Naive thymus-derived CD4-positive, alpha-beta T cell (primary cell): Measurements from ENCODE around the gene KCNK17. TPM values are rescaled to one million over a fixed set of nuclear protein-coding genes. Genes with fewer than 3 reads are reported as not detected.

Experiments used
- ATAC-seq: fragments of 150-1000 bp; cut with Tn5 transposase; 2 replicates; pipeline ENCODE4 v1.10.0; 2021; ENCODE audit warnings: mild to moderate bottlenecking, moderate library complexity
- CTCF ChIA-PET: fragments of 350-600 bp; sonication (Branson Sonifier 250); formaldehyde crosslinking; loops from one replicate; lab custom pipeline; 2021; ENCODE audit warnings: antibody characterized with exemption; lab: Charles Lee
- POLR2A ChIA-PET: fragments of 350-600 bp; sonication (Branson Sonifier 250); formaldehyde crosslinking; loops from one replicate; lab custom pipeline; 2021; ENCODE audit warnings: antibody characterized with exemption, inconsistent platforms; lab: Charles Lee
- DNase-seq, 9 donors: peaks; one replicate each; pipeline versions ENCODE4 v3.0.0 to v3.0.0-alpha.2; 2020 to 2022; ENCODE audit warnings: mixed read lengths in 1 of 9
- H3K27ac ChIP-seq: one replicate; pipeline ENCODE4 v1.7.0; 2013; ENCODE audit warnings: mild to moderate bottlenecking, low read depth, low read length, moderate library complexity
- H3K27me3 ChIP-seq, 2 donors: one replicate each; pipeline ENCODE4 v1.7.0; 2013; ENCODE audit warnings: low read length in 2 of 2, mild to moderate bottlenecking in 2 of 2, moderate library complexity in 2 of 2; ENCODE audit not compliant: control insufficient read depth in 2 of 2, insufficient read depth in 2 of 2
- H3K36me3 ChIP-seq, 3 experiments: 1 replicate in 2 of 3; 2 replicates in 1 of 3; pipeline ENCODE4 v1.7.0; 2013; ENCODE audit warnings: low read length in 3 of 3, mild to moderate bottlenecking in 3 of 3, moderate library complexity in 1 of 3; ENCODE audit not compliant: insufficient read depth in 3 of 3, control insufficient read depth in 2 of 3
- H3K4me1 ChIP-seq, 2 donors: one replicate each; pipeline ENCODE4 v1.7.0; 2013; ENCODE audit warnings: low read length in 2 of 2, mild to moderate bottlenecking in 2 of 2, moderate library complexity in 1 of 2; ENCODE audit not compliant: control insufficient read depth in 2 of 2, insufficient read depth in 2 of 2
- H3K4me3 ChIP-seq: 2 replicates; pipeline ENCODE4 v1.7.0; 2013; ENCODE audit warnings: mild to moderate bottlenecking, low read length
- H3K9me3 ChIP-seq, 3 experiments: 1 replicate in 2 of 3; 2 replicates in 1 of 3; pipeline ENCODE4 v1.7.0; 2013; ENCODE audit warnings: low read length in 3 of 3; ENCODE audit not compliant: control insufficient read depth in 2 of 3
- H3K27ac Mint-ChIP-seq, 9 donors: one replicate each; pipeline ENCODE4 v1.8.0; 2020 to 2022; ENCODE audit warnings: mixed read lengths in 9 of 9, mild to moderate bottlenecking in 8 of 9, moderate library complexity in 5 of 9, inconsistent platforms in 2 of 9
- H3K27me3 Mint-ChIP-seq, 5 donors: one replicate each; pipeline ENCODE4 v1.8.0; 2021 to 2022; ENCODE audit warnings: mixed read lengths in 5 of 5, mild to moderate bottlenecking in 1 of 5
- H3K36me3 Mint-ChIP-seq, 5 donors: one replicate each; pipeline ENCODE4 v1.8.0; 2020 to 2022; ENCODE audit warnings: mixed read lengths in 5 of 5, mild to moderate bottlenecking in 3 of 5, inconsistent platforms in 1 of 5
- H3K4me1 Mint-ChIP-seq, 7 donors: one replicate each; pipeline ENCODE4 v1.8.0; 2020 to 2022; ENCODE audit warnings: mixed read lengths in 7 of 7, mild to moderate bottlenecking in 3 of 7, inconsistent platforms in 1 of 7
- H3K4me3 Mint-ChIP-seq, 10 donors: one replicate each; pipeline ENCODE4 v1.8.0; 2020 to 2022; ENCODE audit warnings: mild to moderate bottlenecking in 10 of 10, mixed read lengths in 10 of 10, moderate library complexity in 6 of 10, inconsistent platforms in 2 of 10
- H3K9me3 Mint-ChIP-seq, 11 donors: one replicate each; pipeline ENCODE4 v1.8.0; 2020 to 2022; ENCODE audit warnings: mixed read lengths in 11 of 11, mild to moderate bottlenecking in 4 of 11, inconsistent platforms in 1 of 11, moderate library complexity in 1 of 11
- intact Hi-C, 2 donors: fragments of 100-400 bp; cut with micrococcal nuclease; formaldehyde crosslinking; loops; one replicate each; pipeline ENCODE4 v1.15.1; 2023
- polyA plus RNA-seq, 2 donors: library from polyadenylated mRNA; unstranded; fragments of 300-500 nt; fragmentation: Illumina TruSeq; gene quantifications; one replicate each; pipeline ENCODE4 v1.2.3, GENCODE V29; 2021
- total RNA-seq, 6 experiments: library from RNA in 5 of 6; stranded (reverse) in 5 of 6; gene quantifications; 1 replicate in 5 of 6; 2 replicates in 1 of 6; pipeline ENCODE4 v1.2.3 and lab custom pipeline; 2021 to 2026

The KCNK17 gene
- total and polyA plus RNA-seq, 7 experiments from 2014 or later = 0.72 TPM; not detected in 6

GRCh38 chr6:39256294-39256940, 57.8 kb downstream of the KCNK17 start:
- Histone ChIP-seq H3K27me3 (no peaks in the 10 kb centered on the region), H3K27ac (no peak overlapping the region), H3K4me1 (no peaks in the 10 kb centered on the region), H3K9me3 (no peaks in the 10 kb centered on the region), H3K36me3 (no peaks in the 10 kb centered on the region), H3K4me3 (no peak overlapping the region)
- Mint-ChIP-seq H3K36me3 (peaks cover 0 to 4% (median 0%) of the 10 kb centered on the region in 5 donors), H3K4me1 (no peaks in the 10 kb centered on the region), H3K27ac (no peak overlapping the region), H3K9me3 (peaks cover 0 to 5% (median 0%) of the 10 kb centered on the region in 11 donors), H3K4me3 (no peak overlapping the region), H3K27me3 (peaks cover 0 to 22% (median 4%) of the 10 kb centered on the region in 5 donors)
- no peak for DNase-seq
- ATAC-seq = no peak
- POLR2A ChIA-PET = no interaction called here
- intact Hi-C loops = no loop called here
- CTCF ChIA-PET = no interaction called here

GRCh38 chr6:39254999-39255535, 59.2 kb downstream of the KCNK17 start:
- no peak overlapping the region for H3K4me3 Mint-ChIP-seq
- no peak overlapping the region for H3K27ac Mint-ChIP-seq
- Histone ChIP-seq H3K27me3 (no peaks in the 10 kb centered on the region), H3K4me3 (no peak overlapping the region), H3K9me3 (no peaks in the 10 kb centered on the region), H3K36me3 (no peaks in the 10 kb centered on the region), H3K27ac (no peak overlapping the region), H3K4me1 (no peaks in the 10 kb centered on the region)
- ATAC-seq = no peak
- DNase-seq = no peak
- H3K9me3 Mint-ChIP-seq = peaks cover 0 to 5% (median 0%) of the 10 kb centered on the region in 11 donors
- POLR2A ChIA-PET = no interaction called here
- peaks cover 0 to 4% (median 0%) of the 10 kb centered on the region in 5 donors for H3K36me3 Mint-ChIP-seq
- CTCF ChIA-PET = no interaction called here
- H3K27me3 Mint-ChIP-seq = peaks cover 0 to 26% (median 0%) of the 10 kb centered on the region in 5 donors
- intact Hi-C loops = no loop called here
- no peaks in the 10 kb centered on the region for H3K4me1 Mint-ChIP-seq

- Mint-ChIP-seq H3K27ac (no peak overlapping the region), H3K4me1 (peaks cover 0 to 7% (median 0%) of the 10 kb centered on the region in 7 donors), H3K4me3 (no peak overlapping the region), H3K27me3 (peaks cover 0 to 19% (median 0%) of the 10 kb centered on the region in 5 donors), H3K36me3 (no peaks in the 10 kb centered on the region), H3K9me3 (peaks cover 0 to 6% (median 0%) of the 10 kb centered on the region in 11 donors)
- H3K9me3 ChIP-seq = no peaks in the 10 kb centered on the region
- no peaks in the 10 kb centered on the region for H3K27me3 ChIP-seq
- H3K36me3 ChIP-seq = no peaks in the 10 kb centered on the region
- ChIA-PET CTCF (no interaction called here), POLR2A (no interaction called here)
- H3K27ac ChIP-seq = no peak overlapping the region
- ATAC-seq = no peak
- intact Hi-C loops = no loop called here
- no peak for DNase-seq
- H3K4me1 ChIP-seq = no peaks in the 10 kb centered on the region
- no peak overlapping the region for H3K4me3 ChIP-seq
Observed at GRCh38 chr6:39251406-39251805, 62.8 kb downstream of the KCNK17 start.

GRCh38 chr6:39250507-39250906, 63.7 kb downstream of the KCNK17 start:
- H3K9me3 ChIP-seq = no peaks in the 10 kb centered on the region
- Mint-ChIP-seq H3K4me3 (no peak overlapping the region), H3K27me3 (peaks cover 0 to 19% (median 0%) of the 10 kb centered on the region in 5 donors), H3K9me3 (peaks cover 0 to 6% (median 0%) of the 10 kb centered on the region in 11 donors), H3K27ac (no peak overlapping the region), H3K36me3 (no peaks in the 10 kb centered on the region), H3K4me1 (peaks cover 0 to 7% (median 0%) of the 10 kb centered on the region in 7 donors)
- DNase-seq (no peak), ATAC-seq (no peak)
- no peak overlapping the region for H3K4me3 ChIP-seq
- ChIA-PET CTCF (no interaction called here), POLR2A (no interaction called here)
- no peaks in the 10 kb centered on the region for H3K36me3 ChIP-seq
- intact Hi-C loops = no loop called here
- H3K27me3 ChIP-seq = no peaks in the 10 kb centered on the region
- no peak overlapping the region for H3K27ac ChIP-seq
- no peaks in the 10 kb centered on the region for H3K4me1 ChIP-seq

- Mint-ChIP-seq H3K27ac (no peak overlapping the region), H3K27me3 (peaks cover 0 to 19% (median 0%) of the 10 kb centered on the region in 5 donors), H3K36me3 (no peaks in the 10 kb centered on the region), H3K4me3 (no peak overlapping the region), H3K4me1 (peaks cover 0 to 7% (median 0%) of the 10 kb centered on the region in 7 donors), H3K9me3 (peaks cover 0 to 5% (median 0%) of the 10 kb centered on the region in 11 donors)
- H3K4me3 ChIP-seq = no peak overlapping the region
- H3K27me3 ChIP-seq = no peaks in the 10 kb centered on the region
- ChIA-PET POLR2A (no interaction called here), CTCF (no interaction called here)
- DNase-seq (no peak), ATAC-seq (no peak)
- no peaks in the 10 kb centered on the region for H3K36me3 ChIP-seq
- no peak overlapping the region for H3K27ac ChIP-seq
- H3K4me1 ChIP-seq = no peaks in the 10 kb centered on the region
- no peaks in the 10 kb centered on the region for H3K9me3 ChIP-seq
- intact Hi-C loops = no loop called here
Observed at GRCh38 chr6:39249278-39249677, 64.9 kb downstream of the KCNK17 start.

Other genes with a start within 250 kb of the KCNK17 start
- 10 to 100 TPM; 15.1 to 26.8 (median 19.8) TPM for gene SAYSD1, start 199.2 kb downstream of the KCNK17 start, total RNA-seq
- gene SAYSD1, start 199.2 kb downstream of the KCNK17 start, polyA plus RNA-seq = 10 to 100 TPM; 18.6 to 21.6 TPM
- 1 to 10 TPM in 1 of 5 experiments, under 1 TPM in 2, not detected in 2; 0.24 to 9.6 (median 0.34) TPM for gene KCNK5, start 84.9 kb downstream of the KCNK17 start, total RNA-seq
- under 1 TPM in 1 of 2 donors, not detected in 1; 0.20 TPM for gene KCNK5, start 84.9 kb downstream of the KCNK17 start, polyA plus RNA-seq
- gene KCNK16, start 8.3 kb upstream of the KCNK17 start, total RNA-seq = not detected
- not detected for gene KCNK16, start 8.3 kb upstream of the KCNK17 start, polyA plus RNA-seq